ENCODE data around the gene SPEM2. TPM values are rescaled to one million over a fixed set of nuclear protein-coding genes. Genes with fewer than 3 reads are reported as not detected.
"Not testable (repeated sequence)": the region's sequence is repeated elsewhere in the genome, so short reads cannot be mapped to it uniquely, and the experiment has no call there.

The SPEM2 gene
- total RNA-seq, 1 experiment from 2014 or later = not detected

GRCh38 chr17:7471729-7472128 lies 46.3 kb downstream of the SPEM2 start:
- Histone ChIP-seq H3K4me3 (no peak overlapping the region), H3K9me3 (no peaks in the 10 kb centered on the region)
- no peak for DNase-seq

GRCh38 chr17:7474767-7475166 lies 49.4 kb downstream of the SPEM2 start:
- not testable (repeated sequence) for H3K36me3 ChIP-seq, H3K9me3 ChIP-seq, H3K4me3 ChIP-seq, DNase-seq, H3K27me3 ChIP-seq

More at GRCh38 chr17:7471729-7472128, 46.3 kb downstream of the SPEM2 start:
- Histone ChIP-seq H3K27me3 (no peaks in the 10 kb centered on the region), H3K36me3 (peaks cover 3% of the 10 kb centered on the region; the same call in 1 of the 2 replicates)

GRCh38 chr17:7475764-7476422 lies 50.5 kb downstream of the SPEM2 start:
- DNase-seq = no peak
- H3K4me3 ChIP-seq = no peak overlapping the region
- H3K9me3 ChIP-seq = no peaks in the 10 kb centered on the region
- H3K36me3 ChIP-seq = no peaks in the 10 kb centered on the region; the same call in 1 of the 2 replicates
- H3K27me3 ChIP-seq = no peaks in the 10 kb centered on the region

GRCh38 chr17:7476494-7476893 lies 51.1 kb downstream of the SPEM2 start:
- DNase-seq = peak; percentile 23

GRCh38 chr17:7476951-7477350 lies 51.5 kb downstream of the SPEM2 start:
- DNase-seq = no peak
- no peaks in the 10 kb centered on the region for H3K9me3 ChIP-seq
- no peaks in the 10 kb centered on the region for H3K27me3 ChIP-seq
- no peak overlapping the region for H3K4me3 ChIP-seq
- H3K36me3 ChIP-seq = no peaks in the 10 kb centered on the region; the same call in 1 of the 2 replicates

More at GRCh38 chr17:7476494-7476893, 51.1 kb downstream of the SPEM2 start:
- Histone ChIP-seq H3K4me3 (no peak overlapping the region), H3K9me3 (no peaks in the 10 kb centered on the region), H3K36me3 (no peaks in the 10 kb centered on the region; the same call in 1 of the 2 replicates), H3K27me3 (no peaks in the 10 kb centered on the region)

Other genes starting within 250 kb of the SPEM2 start
- gene ASGR1, start 246.2 kb upstream of the SPEM2 start, total RNA-seq (2014; rRNA removed; shearing (Covaris generic); ENCODE audit: low replicate concordance) = 0.13 TPM in 1 of 2 replicates, not detected in the other
- gene DLG4, start 205.8 kb upstream of the SPEM2 start, total RNA-seq (2014; rRNA removed; shearing (Covaris generic); ENCODE audit: low replicate concordance) = 7.5 and 15.3 TPM in 2 replicates
- gene ACADVL, start 205.7 kb upstream of the SPEM2 start, total RNA-seq (2014; rRNA removed; shearing (Covaris generic); ENCODE audit: low replicate concordance) = 240 and 427 TPM in 2 replicates
- 11.5 and 26.2 TPM in 2 replicates for gene DVL2, start 191.1 kb upstream of the SPEM2 start, total RNA-seq (2014; rRNA removed; shearing (Covaris generic); ENCODE audit: low replicate concordance)
- gene PHF23, start 186.2 kb upstream of the SPEM2 start, total RNA-seq (2014; rRNA removed; shearing (Covaris generic); ENCODE audit: low replicate concordance) = 34.4 and 62.7 TPM in 2 replicates
- 36.7 and 148 TPM in 2 replicates for gene GABARAP, start 183.2 kb upstream of the SPEM2 start, total RNA-seq (2014; rRNA removed; shearing (Covaris generic); ENCODE audit: low replicate concordance)
- gene CTDNEP1, start 173.9 kb upstream of the SPEM2 start, total RNA-seq (2014; rRNA removed; shearing (Covaris generic); ENCODE audit: low replicate concordance) = 7.8 and 24.7 TPM in 2 replicates
- 24.1 and 36.4 TPM in 2 replicates for gene ELP5, start 173.4 kb upstream of the SPEM2 start, total RNA-seq (2014; rRNA removed; shearing (Covaris generic); ENCODE audit: low replicate concordance)
- not detected in 2 replicates for gene CLDN7, start 163.1 kb upstream of the SPEM2 start, total RNA-seq (2014; rRNA removed; shearing (Covaris generic); ENCODE audit: low replicate concordance)
- not detected in 2 replicates for gene SLC2A4, start 143.9 kb upstream of the SPEM2 start, total RNA-seq (2014; rRNA removed; shearing (Covaris generic); ENCODE audit: low replicate concordance)
- gene YBX2, start 131.0 kb upstream of the SPEM2 start, total RNA-seq (2014; rRNA removed; shearing (Covaris generic); ENCODE audit: low replicate concordance) = 6.2 and 6.5 TPM in 2 replicates
- 1,208 and 1,396 TPM in 2 replicates for gene EIF5A, start 118.0 kb upstream of the SPEM2 start, total RNA-seq (2014; rRNA removed; shearing (Covaris generic); ENCODE audit: low replicate concordance)
- gene GPS2, start 110.3 kb upstream of the SPEM2 start, total RNA-seq (2014; rRNA removed; shearing (Covaris generic); ENCODE audit: low replicate concordance) = 37.3 and 55.3 TPM in 2 replicates
- 8.5 and 11.7 TPM in 2 replicates for gene NEURL4, start 96.3 kb upstream of the SPEM2 start, total RNA-seq (2014; rRNA removed; shearing (Covaris generic); ENCODE audit: low replicate concordance)
- gene ACAP1, start 89.1 kb upstream of the SPEM2 start, total RNA-seq (2014; rRNA removed; shearing (Covaris generic); ENCODE audit: low replicate concordance) = 0.20 TPM in 1 of 2 replicates, not detected in the other
- gene KCTD11, start 73.5 kb upstream of the SPEM2 start, total RNA-seq (2014; rRNA removed; shearing (Covaris generic); ENCODE audit: low replicate concordance) = 5.0 and 6.5 TPM in 2 replicates
- not detected in 2 replicates for gene TMEM95, start 70.5 kb upstream of the SPEM2 start, total RNA-seq (2014; rRNA removed; shearing (Covaris generic); ENCODE audit: low replicate concordance)
- not detected in 2 replicates for gene TNK1, start 44.5 kb upstream of the SPEM2 start, total RNA-seq (2014; rRNA removed; shearing (Covaris generic); ENCODE audit: low replicate concordance)
- gene PLSCR3, start 31.1 kb upstream of the SPEM2 start, total RNA-seq (2014; rRNA removed; shearing (Covaris generic); ENCODE audit: low replicate concordance) = 2.8 and 7.3 TPM in 2 replicates
- 3.6 and 52.0 TPM in 2 replicates for gene TMEM256, start 21.5 kb upstream of the SPEM2 start, total RNA-seq (2014; rRNA removed; shearing (Covaris generic); ENCODE audit: low replicate concordance)
- gene NLGN2, start 17.8 kb upstream of the SPEM2 start, total RNA-seq (2014; rRNA removed; shearing (Covaris generic); ENCODE audit: low replicate concordance) = 0.54 and 1.0 TPM in 2 replicates
- gene SPEM1, start 5.3 kb upstream of the SPEM2 start, total RNA-seq (2014; rRNA removed; shearing (Covaris generic); ENCODE audit: low replicate concordance) = not detected in 2 replicates
- gene SPEM3, start 3.2 kb downstream of the SPEM2 start, total RNA-seq (2014; rRNA removed; shearing (Covaris generic); ENCODE audit: low replicate concordance) = not detected in 2 replicates
- 0.33 and 0.76 TPM in 2 replicates for gene TMEM102, start 9.8 kb downstream of the SPEM2 start, total RNA-seq (2014; rRNA removed; shearing (Covaris generic); ENCODE audit: low replicate concordance)
- not detected in 2 replicates for gene FGF11, start 13.9 kb downstream of the SPEM2 start, total RNA-seq (2014; rRNA removed; shearing (Covaris generic); ENCODE audit: low replicate concordance)
- 0.20 and 6.2 TPM in 2 replicates for gene CHRNB1, start 19.4 kb downstream of the SPEM2 start, total RNA-seq (2014; rRNA removed; shearing (Covaris generic); ENCODE audit: low replicate concordance)
- 5.3 and 6.0 TPM in 2 replicates for gene ZBTB4, start 54.0 kb downstream of the SPEM2 start, total RNA-seq (2014; rRNA removed; shearing (Covaris generic); ENCODE audit: low replicate concordance)
- not detected in 2 replicates for gene SLC35G6, start 55.8 kb downstream of the SPEM2 start, total RNA-seq (2014; rRNA removed; shearing (Covaris generic); ENCODE audit: low replicate concordance)
- gene POLR2A, start 58.8 kb downstream of the SPEM2 start, total RNA-seq (2014; rRNA removed; shearing (Covaris generic); ENCODE audit: low replicate concordance) = 11.5 and 16.2 TPM in 2 replicates
- gene TNFSF12, start 123.4 kb downstream of the SPEM2 start, total RNA-seq (2014; rRNA removed; shearing (Covaris generic); ENCODE audit: low replicate concordance) = 0.33 TPM in 1 of 2 replicates, not detected in the other
- 1.7 TPM in 1 of 2 replicates, not detected in the other for gene TNFSF13, start 133.1 kb downstream of the SPEM2 start, total RNA-seq (2014; rRNA removed; shearing (Covaris generic); ENCODE audit: low replicate concordance)
- 85.6 and 106 TPM in 2 replicates for gene SENP3, start 136.3 kb downstream of the SPEM2 start, total RNA-seq (2014; rRNA removed; shearing (Covaris generic); ENCODE audit: low replicate concordance)
- 12.6 and 17.3 TPM in 2 replicates for gene CD68, start 154.0 kb downstream of the SPEM2 start, total RNA-seq (2014; rRNA removed; shearing (Covaris generic); ENCODE audit: low replicate concordance)
- gene MPDU1, start 158.2 kb downstream of the SPEM2 start, total RNA-seq (2014; rRNA removed; shearing (Covaris generic); ENCODE audit: low replicate concordance) = 96.0 and 121 TPM in 2 replicates
- gene SOX15, start 164.5 kb downstream of the SPEM2 start, total RNA-seq (2014; rRNA removed; shearing (Covaris generic); ENCODE audit: low replicate concordance) = 0.23 TPM in 1 of 2 replicates, not detected in the other
- 26.8 and 49.5 TPM in 2 replicates for gene FXR2, start 189.3 kb downstream of the SPEM2 start, total RNA-seq (2014; rRNA removed; shearing (Covaris generic); ENCODE audit: low replicate concordance)
- 16.0 and 20.1 TPM in 2 replicates for gene SAT2, start 202.2 kb downstream of the SPEM2 start, total RNA-seq (2014; rRNA removed; shearing (Covaris generic); ENCODE audit: low replicate concordance)
- gene SHBG, start 204.5 kb downstream of the SPEM2 start, total RNA-seq (2014; rRNA removed; shearing (Covaris generic); ENCODE audit: low replicate concordance) = not detected in 2 replicates
- not detected in 2 replicates for gene ATP1B2, start 225.3 kb downstream of the SPEM2 start, total RNA-seq (2014; rRNA removed; shearing (Covaris generic); ENCODE audit: low replicate concordance)

Data from MG63 (cell line).